HG03039 (cell line): ENCODE data around the gene KCNJ1.

ENCODE experiments used
- ATAC-seq: cut with Tn5 transposase; IDR thresholded peaks from one replicate; pipeline ENCODE4 v1.9.1; 2021; ENCODE audit warnings: mild to moderate bottlenecking, moderate library complexity; ENCODE audit not compliant: unreplicated experiment

The KCNJ1 gene

DNA sequence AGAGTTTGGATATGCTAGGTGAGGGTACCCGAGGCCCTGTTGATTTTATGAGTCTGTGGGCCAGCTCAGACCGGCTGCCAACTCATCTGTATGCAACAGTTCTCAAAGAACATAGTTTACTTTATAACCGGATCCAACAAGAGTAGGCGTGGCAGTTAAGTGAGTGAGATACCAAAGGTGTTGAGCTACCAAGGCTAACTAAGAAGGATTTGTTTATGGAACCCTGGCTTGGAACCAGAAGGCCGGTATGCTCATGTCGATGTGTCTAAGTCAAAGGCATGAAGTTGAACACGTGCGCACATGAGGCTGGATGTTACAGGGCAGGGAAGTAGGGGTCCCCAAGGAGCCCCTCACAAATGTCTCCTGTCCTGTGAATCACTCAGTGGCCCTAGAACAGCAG, at the start of gene KCNJ1:
Gene KCNJ1 (minus strand): TSS at position 20 of the 400 bp plus-strand sequence. CDS start 27,053 bp downstream, outside the sequence.
- ATAC-seq: no peak

DNA sequence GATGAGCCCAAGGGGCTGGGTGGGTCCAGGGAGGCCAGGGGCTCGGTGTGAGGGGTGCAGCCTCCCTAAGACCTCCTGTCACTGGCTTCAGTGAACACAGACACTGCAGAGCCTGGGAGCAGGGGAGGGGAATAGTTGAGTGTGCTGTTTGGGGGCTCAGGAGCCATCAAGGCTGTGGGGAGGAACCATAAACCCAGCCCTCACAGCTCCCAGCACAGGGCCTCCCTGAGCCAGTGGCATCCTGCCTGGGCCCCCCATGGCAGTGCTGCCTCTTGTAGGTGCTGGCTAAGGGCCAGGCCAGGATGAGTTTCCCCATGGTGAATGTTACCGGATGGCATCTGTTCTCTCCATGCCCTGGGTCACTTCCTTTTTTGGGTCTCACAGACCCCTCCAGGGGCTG, 49.6 kb upstream of the KCNJ1 start:
- no peak for ATAC-seq

DNA sequence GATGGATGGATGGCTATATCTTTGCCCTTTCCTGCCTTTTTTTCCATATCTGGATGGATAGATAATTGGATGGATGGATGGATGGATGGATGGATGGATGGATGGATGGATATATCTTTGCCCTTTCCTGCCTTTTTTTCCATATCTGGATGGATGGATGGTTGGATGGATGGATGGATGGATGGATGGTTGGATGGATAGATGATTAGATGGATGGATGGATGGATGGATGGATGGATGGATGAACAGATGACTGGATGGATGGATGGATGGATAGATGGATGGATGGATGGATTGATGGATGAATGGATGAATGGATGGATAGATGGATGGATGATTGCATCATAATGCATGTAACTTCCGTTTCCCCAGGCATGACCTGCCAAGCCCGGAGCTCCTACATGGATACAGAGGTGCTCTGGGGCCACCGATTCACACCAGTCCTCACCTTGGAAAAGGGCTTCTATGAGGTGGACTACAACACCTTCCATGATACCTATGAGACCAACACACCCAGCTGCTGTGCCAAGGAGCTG, 49.0 kb upstream of the KCNJ1 start:
- no peak for ATAC-seq

DNA sequence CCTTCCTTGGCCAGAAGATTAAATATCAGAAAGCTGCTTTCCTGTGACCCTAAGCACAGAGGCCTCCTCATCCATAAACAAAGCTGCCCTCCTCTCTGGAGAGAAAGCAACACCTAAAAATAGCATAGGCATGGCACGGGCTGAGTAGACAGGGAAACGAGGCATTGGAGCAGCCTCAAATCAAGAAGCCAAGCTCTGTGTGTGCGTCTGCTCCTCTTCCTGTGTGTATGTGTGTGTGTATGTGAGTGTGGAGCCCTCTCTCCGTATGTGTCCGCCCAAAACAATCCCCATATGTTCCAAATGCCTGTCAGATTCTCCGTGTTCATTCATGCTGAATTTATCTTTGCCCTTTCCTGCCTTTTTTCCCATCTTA, 48.0 kb upstream of the KCNJ1 start:
- no peak for ATAC-seq

DNA sequence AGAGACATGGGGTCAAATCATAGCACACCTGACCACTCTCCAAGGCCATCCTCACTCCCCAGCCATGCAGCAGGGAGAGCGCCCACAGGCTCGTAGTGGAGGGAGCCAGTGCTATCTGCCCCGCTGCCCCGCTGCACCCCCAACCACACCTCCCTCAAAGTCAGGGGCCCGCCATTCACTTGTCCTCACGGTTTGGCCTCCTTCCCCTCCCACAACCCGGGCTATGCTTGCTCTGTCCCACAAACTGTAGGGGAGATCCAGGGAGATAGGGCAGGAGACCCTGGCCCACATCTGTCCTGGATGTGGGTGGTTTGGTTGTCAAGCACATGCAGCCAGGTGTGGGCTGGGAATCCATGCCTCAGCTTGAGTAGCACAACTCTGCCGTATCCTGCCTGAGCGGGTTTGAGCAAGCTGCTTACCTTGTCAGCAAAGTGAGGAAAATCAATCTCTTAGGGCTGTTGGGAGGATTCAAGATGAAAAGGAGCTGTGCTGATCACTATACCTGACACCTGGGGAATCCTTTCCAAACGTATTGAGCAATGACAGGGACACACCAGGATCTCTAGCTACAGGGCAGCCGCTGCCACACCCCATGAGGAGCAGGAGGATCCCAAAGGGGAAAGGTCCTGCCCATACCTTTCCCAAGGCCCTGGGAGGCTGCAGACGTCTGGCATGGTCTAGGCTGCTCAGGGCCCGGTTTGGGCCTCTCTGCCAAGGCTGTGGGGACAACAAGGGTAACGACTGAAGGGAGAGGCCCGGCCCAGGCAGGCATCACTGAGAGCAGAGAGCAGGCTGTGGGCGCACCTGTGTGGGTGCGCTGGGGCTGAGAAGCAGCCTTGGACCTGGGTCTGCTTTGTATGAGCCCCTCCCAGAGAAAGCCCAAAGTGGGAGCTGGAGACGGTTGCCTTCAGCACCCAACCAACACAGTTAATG, 47.4 kb upstream of the KCNJ1 start:
- ATAC-seq: no peak

DNA sequence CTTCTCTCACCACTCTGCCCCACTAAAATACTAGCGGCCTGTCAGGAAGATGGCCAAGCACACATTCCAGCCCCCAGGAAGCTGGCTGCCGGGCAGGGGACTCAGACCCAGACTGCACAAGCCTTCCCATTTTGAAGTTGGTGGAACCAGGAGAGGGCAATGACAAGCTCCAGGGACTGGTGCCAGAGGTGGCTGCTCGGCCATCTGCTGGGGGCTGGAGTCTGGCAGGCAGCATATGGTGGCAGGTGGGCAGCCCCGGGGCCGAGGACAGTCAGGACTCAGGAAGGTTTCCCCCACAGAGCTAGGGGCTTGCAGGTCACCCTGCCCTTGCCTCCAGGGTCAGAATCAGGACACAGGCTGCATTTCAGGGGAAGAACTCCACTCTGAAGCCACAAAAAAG, 46.7 kb upstream of the KCNJ1 start:
- no peak for ATAC-seq

DNA sequence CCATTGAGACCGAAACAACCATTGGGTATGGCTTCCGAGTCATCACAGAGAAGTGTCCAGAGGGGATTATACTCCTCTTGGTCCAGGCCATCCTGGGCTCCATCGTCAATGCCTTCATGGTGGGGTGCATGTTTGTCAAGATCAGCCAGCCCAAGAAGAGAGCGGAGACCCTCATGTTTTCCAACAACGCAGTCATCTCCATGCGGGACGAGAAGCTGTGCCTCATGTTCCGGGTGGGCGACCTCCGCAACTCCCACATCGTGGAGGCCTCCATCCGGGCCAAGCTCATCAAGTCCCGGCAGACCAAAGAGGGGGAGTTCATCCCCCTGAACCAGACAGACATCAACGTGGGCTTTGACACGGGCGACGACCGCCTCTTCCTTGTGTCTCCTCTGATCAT, 44.6 kb upstream of the KCNJ1 start:
- no peak for ATAC-seq

DNA sequence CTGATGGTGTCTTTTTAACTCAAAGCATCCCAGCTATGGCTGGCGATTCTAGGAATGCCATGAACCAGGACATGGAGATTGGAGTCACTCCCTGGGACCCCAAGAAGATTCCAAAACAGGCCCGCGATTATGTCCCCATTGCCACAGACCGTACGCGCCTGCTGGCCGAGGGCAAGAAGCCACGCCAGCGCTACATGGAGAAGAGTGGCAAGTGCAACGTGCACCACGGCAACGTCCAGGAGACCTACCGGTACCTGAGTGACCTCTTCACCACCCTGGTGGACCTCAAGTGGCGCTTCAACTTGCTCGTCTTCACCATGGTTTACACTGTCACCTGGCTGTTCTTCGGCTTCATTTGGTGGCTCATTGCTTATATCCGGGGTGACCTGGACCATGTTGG, 44.1 kb upstream of the KCNJ1 start:
- ATAC-seq: no peak

DNA sequence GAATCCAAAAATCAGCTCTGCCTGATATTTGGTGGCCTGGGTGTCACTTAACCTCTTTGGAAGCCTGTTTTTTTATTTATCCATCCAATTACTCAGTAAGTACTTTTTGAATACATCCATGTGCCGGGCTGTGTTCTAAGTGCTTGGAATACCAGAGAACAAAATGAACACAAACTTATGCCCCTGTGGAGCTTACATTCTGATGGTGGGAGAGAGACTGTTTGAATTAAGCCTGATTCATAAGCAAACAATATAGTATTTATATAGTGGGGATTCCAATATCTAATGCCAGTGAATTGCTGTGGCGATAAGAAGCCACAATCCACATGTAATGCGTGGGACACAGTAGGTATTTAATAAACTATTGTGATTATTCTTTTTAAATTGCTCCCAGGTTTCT, 43.5 kb upstream of the KCNJ1 start:
- no peak for ATAC-seq

DNA sequence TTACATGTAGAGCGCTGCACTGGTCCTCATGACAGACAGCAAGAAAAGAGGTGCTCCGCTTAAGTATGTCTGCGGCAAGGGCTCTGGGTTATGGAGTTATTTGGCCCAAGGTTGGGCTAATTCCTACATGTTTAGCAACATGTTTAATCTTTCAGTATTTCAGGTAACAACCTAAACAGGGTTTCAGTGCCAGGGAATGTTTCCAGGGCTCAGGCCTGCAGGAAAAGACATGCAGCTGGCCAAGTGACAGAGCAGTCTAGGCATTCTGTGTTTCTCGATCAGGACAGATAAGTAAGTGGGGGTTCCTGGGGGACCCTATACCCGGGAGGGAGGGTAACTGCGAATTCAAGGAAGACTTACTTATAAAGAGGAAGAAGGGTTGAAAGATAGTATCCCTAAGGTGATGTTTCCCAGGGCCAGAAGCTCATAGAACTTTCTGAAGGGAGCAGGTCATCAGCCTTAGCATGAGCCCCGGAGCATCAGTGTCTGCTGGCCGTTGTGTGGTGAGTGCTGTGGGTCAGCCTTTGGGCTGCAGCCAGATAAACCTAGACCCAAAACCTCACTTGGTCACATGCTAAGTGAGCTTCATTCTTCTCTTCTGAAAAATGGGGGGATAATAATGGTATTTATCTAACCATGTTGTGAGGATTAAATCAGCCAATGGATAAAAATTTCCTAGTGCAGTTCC, 42.5 kb upstream of the KCNJ1 start:
- no peak for ATAC-seq

DNA sequence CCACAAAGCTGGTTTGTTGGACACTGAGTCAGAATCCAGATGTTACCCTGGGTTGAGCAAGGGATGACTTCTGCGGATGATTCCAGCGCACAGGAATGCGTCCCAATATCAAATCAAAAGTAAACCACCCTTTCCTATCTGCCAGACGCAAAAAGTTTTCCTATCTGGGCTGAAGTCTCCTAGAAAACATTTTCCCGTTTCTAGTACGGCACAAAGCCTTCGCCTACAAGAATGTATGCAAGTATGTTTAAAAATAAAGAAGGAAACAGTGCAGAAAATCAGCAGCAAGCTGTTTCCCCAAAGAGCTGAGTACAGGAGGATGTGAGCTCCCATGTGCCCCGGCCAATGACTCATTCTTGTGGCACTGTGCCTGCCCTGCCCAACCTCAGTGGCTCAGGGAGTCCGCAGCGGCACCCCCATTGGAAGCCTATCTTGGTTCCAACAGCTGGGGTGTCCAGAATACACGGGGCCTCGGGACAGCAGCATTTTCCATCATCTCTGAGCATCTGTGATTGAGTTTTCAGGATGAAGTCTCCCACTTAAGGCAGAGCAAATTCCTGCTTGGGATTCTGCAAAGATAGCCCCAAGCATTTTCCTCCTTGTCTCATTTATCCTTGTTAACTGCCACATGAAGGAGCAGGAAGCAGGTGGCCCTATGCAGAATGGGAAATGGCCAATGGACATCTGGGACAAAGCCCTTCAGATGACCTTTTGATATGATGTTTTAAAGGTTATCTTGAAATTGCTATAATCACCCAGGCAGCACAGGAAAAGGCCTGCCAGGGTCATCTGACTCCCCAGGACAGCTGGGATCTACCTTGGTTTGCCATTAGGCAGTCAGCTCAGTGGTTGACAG, 41.5 kb upstream of the KCNJ1 start:
- ATAC-seq: no peak

DNA sequence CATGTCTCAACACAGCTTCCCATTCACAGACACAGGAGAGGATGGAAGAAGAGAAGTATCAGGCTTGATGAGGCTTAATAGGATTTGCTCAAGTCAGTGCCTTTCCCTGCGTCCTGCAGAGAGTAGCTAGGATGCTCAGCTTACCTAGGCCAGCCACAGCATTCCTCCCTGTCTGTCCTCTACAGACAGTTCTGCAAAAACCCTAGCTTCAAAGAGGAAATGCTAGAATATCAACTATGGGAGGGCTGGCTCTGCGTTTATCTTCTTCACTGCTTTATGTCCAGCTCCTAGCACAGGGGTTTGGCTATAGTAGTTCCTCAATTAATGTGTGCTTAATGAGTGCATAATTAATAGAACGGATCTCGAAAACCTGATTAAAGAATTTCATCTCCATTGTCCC, 40.5 kb upstream of the KCNJ1 start:
- ATAC-seq: no peak

DNA sequence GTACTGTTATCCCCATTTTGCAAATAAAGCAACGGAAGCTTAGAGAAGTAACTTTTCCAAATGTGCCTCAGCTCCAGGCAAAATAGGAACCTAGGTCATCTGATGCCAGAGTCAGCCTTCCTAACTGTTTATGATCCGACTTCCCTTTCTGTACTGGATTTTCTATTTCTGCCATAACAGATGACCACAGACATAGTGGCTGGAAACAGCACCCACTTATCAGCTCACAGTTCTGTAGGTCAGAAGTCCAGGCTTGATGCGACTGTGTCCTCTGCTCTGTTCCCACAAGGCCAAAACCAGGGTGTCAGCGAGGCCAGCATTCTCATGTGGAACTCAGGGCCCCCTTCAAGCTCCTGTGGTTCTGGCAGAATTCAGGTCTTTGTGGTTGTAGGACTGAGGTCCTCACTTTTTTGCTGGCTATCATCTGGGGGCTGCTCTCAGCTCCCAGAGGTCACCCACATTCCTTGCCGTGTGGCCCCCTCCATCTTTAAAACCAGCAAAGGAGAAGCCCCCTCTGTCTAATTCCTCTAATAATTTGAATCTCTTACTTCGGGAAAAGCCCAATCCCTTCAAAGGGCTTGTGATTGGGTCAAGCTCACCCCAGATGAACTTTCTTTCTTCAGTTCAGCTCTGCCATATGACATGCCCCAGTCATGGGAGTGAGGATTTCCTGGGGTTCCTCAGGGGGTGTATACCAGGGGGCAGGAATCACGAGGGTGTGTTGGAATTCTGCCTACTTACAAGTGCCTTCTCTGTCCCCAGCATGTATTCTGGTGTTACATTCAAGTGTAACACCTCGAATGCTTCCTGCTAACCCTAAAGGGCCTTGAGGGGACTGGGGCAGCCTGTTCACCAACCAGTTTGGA, 39.3 kb upstream of the KCNJ1 start:
- ATAC-seq: no peak

DNA sequence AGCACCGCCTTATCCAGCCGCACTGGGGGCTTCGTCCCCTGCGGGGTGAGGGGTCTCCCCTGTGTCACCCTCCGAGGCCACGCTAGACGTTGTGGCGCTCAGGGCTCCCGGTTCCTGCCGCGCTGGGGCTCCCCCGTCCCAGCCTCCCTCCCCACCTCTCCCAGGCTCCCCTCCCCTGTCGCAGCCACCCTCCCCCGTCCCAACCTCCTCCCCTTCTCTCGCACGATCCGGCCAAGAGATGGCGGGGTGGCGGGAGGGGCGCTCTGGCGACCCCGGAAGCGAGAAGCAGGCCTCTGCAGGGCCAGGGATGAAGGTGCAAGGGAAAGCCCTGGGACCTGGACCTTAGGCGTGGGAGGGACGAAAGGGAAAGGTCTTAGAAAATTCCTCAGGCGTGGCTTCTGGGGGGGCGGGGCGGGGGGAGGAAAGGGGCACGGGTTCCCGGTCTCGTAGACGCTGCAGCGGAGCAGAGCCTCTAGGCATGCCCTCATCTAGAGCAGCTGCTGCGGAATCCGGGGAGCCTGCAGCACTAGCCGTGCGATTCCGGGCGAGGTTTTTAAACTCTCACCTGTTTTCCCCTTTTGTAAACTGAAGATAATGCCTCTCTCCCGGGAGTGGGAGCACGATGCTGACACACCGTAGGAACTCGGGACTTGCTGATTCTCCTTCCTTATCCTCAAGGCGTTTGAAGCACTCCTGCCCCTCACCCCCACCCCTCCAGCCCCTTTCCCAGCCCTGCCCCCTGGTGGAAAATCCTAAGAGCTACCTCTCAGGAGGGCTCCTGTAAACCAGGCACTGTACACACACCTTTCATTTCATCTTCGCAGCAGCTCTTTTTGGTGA, 38.5 kb upstream of the KCNJ1 start:
- ATAC-seq: no peak

DNA sequence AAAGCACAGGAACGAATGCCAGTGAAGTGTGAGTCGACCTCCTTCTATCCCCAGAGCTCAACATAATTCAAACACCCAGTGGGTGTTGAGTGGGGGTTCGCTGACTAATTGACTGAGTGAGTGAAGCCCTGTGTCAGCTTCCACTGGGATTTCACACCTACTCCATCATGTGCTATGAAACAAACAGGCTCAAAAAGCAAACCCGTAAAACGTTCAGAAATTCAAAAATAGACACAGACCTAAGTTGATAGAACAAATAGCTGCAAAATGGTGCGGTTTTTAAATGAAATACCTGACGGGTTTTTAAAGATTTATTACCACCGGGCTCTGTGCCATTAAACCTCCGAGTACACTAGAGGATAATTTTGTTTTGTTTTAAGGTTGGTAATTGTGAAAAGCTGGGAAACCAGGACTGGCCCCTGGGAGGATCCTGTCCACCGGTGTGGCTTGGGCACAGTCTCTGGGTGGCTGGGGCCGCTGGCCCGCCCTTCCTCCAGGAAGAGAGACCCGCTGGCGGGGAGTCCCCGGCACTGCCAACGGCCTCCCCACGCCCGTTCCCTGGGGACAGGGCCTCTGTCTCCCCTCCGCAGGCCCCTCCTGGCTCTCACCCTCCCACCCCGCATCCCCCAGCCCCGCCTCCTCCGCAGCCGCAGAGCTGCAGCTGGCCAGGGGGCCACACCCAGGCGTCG, 37.7 kb upstream of the KCNJ1 start:
- ATAC-seq: no peak

DNA sequence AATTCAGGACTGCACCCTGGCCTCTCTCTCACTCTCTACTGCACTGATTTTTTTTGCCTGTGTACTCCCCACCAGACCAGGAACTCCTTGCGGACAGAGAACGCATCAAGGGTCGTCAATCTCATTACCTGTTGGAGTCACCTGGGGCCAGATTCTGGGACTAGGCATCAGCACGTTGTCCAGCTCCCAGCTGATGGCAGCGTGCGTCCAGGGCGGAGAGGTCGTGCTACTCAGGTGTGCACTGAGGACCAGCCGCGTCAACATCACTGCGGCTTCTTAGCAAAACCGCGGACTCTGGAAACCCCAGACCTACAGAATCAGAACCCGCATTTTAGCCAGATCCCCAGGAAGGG, 37.2 kb upstream of the KCNJ1 start:
- ATAC-seq: no peak

DNA sequence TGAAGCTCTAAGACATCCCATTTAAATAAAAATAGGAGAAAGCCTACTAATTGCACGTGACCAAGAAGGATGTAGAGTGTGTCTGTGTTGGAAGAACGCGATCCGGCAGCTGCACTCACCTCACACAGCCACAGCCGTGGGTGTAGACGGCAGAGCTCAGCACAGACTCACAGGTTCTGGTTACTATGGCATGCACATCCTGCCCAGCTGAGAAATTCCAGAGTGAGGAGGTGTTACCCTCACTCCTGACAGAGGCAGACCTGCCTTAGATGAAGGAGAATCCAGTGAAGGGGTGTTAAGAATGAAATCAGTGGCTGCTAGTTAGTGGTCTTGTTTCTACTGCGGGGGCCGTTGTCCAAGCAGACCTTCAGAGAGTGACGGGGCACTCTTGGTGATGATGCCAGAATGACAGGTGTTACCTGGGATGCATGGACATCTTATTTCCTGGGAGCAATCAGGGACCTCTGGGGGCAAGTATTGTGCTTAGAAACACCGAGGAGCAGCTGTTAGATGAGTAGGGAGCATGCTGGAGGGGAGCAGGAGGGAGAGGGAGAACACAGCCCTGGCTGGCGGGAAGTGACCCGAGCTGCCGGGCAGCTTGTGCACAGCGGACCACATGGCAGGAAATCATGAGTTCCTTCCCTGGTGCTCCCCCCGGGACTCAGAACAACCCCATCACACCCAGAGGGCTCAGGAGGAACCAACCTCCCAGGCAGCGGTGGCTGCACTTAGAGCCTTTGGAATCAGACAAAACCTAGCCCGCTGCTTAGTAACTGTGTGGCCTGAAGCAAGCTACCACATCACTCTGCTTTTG, 36.4 kb upstream of the KCNJ1 start:
- no peak for ATAC-seq

DNA sequence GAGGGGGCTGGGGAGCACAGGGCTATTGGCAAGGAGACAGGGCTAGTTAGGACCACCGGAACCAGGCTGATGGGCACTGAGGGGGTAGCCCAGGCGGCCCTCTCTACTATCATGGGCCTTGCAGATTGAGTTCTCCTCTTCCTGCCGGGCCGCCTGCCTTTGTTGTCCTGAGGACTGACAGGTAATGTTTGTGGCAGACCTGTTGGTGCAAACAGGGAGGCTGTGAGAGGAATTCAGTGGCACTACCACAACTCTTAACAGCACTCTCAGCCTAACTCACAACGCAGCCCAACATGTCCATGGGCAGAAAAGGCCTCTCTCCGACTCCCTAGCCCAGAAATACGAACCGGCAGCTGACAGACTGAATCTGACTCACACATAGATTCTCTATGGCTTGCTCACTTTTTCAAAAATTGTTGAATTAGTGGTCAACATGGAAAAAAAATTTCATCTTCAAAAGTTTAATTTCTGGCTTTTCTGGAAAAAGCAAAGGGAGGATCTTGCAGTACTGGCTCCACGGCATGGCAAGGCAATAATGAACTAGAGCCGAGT, 35.5 kb upstream of the KCNJ1 start:
- ATAC-seq: no peak
